Occipital lobe (tissue), 2 donors: ENCODE results near the gene HS2ST1. TPM values are rescaled to one million over a fixed set of nuclear protein-coding genes. Genes with fewer than 3 reads are reported as not detected.

Experiments used
- DNase-seq: peaks from one replicate; lab custom pipeline; 2025; lab: John Stamatoyannopoulos, UW
- total RNA-seq: library from RNA; depleted of rRNA; stranded (reverse); fragments of >200 nt; gene quantifications from one replicate; pipeline ENCODE4 v1.2.3, GENCODE V29; 2014

HS2ST1 gene
- total RNA-seq, 1 donor from 2014 or later = 39.1 TPM

DNA sequence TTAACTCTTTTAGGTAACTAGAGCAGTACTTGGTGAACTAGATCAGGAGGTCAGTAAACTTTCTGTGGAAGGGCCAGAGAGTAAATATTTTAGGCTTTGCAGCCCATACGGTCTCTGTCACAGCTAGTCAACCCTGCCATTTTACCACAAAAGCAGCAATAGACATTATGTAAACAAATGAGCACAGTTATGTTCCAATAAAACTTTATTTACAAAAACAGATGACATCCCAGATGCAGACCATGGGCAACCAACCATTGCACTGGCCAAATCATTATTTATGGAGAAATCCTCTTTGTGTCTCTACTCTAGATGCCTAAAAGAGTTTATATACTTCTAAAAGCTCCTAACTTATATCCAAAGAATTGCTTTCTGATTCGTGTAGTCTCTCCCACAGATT lies 192.4 kb downstream of the HS2ST1 start:
- DNase-seq = no peak

DNA sequence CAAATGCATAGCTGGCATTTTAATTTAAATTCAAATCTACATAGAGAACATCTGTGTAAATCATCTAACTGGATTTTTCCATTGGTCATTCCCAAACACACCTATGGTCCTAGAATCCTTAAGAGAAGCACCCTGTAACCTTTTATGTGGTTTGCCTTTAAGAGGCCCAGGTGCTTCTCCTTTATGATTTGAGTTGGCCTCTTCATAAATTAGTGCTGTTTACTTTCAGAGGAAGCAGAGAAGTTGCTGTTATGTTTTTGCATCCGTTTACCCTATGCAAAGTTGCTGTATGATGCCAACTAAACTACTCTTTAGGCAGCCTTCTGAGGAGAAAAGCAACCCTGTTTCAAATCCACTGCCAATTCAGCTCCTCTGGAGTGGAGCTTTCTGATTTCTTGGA lies 193.8 kb downstream of the HS2ST1 start:
- DNase-seq = no peak

DNA sequence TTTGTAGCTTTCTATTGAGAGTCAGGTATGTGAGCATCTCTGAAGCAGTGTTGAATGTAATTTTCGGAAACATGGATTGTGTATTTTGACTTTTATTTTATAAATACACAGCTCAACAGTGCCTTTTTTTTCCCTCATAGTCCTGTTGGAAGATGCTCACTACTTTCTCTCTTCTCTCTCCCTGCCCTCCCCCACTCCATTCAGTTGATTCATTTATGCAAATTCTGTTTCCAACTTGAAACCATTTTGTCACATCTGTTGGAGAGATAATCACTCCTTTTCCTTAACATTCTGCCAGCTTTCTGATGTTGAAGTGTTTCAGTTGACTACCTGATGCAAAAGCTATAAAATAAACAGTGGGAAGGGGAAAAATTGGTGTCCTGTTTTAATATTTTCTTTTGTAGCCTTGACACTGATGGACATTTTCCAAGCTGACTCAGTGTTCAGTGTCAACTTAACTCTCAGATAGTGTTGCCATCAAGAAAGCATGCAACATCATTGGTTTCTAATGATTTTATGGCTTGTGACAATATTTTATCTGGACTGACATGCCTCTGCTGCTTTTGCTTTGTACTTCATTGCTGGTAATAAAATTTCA lies 194.5 kb downstream of the HS2ST1 start:
- DNase-seq = no peak

DNA sequence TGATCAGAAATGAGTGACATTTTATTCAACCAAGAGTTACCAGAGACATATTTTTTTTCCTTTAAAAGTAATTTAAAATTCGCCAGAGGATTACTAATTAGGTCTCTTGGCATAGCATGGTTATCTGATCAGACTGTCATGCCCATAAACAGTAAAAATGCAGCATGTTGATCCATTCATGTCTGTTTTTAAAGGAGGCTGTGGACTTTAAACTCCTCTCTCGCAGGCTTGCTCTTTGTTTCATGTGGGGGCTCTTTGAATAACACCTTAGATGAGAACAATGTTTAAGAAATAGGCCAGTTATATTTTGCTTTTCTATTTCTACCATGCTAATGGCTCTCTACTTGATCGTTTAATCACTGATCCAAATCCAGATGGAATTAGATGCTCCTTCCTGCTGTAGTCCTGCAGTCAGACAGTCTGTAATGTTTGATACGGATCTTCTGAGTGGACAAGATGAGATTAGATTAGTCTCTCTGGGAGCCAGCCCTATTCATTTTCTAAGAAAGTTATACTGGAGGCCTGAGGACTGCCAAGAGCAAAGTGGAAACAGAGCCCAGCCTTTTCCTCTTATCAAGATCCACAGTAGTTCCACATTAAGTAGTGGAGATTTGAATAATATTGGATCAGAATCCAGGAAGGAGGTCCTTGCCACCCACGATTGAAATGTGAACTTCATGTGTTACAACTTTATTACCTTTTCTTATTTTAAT lies 197.4 kb downstream of the HS2ST1 start:
- no peak for DNase-seq

DNA sequence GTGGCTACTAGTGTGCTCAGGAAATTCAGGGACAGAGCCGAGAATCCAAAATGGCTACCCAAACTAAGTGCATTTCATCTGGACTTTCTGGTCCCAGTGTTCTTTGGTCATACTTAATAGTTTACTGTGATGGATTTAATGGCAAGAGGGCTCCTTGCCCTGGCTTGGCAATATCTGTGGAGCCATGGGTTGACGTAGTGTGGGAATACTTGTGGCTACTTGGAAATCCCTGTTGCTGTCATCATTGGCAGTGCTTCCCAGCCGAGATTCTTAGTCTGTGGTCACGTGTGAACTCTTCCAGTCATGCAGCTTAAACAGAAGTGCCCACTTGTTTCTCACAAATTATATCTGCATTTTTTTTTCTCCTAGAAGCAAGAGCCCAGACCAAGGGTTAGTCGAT lies 198.9 kb downstream of the HS2ST1 start:
- DNase-seq = no peak

DNA sequence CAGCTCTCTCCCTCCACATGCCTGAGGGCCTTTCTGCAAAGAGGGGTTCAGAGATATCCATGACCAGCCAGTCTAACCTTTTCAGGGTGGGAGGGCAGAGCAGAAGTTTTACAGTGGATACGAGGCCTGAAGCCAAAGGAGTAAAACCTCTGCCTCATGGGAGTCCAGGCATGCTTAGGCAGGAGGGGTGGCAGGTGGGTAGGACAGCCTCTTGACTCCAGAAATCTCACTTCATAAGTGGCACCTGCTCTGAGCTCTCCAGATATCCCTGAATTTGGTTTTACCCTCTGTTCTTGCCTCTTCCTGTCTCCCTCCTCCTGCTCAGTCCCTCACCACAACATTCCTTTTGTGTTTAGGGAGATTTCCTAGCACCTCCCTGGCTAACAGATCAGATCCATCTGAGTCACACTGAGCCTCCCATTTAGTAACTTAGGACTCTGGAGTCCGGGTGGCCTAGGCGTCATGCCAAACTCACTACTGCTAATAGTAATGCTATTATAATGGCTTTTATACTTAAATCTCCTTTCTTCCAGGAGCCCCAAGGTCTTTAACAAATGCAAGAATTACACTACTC lies 201.0 kb downstream of the HS2ST1 start:
- DNase-seq = no peak

DNA sequence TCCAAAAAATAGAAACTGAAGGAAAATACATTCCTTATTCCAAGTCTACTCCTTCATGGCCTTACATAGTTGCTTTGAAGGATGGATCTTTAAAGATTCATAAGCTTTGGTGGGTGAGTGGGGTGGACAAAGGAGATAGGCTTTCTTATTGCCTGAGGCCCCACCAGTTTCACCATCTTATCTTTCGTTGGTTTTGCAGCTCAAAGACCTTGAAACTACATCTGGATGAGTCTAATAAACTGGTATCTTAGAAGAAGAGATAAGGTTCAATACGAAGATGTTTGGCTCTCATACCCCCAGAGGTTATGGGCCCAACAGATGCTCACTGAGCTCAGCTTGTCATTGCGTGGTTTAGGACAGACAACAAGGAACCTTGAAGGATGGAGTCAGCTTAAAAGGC lies 201.5 kb downstream of the HS2ST1 start:
- DNase-seq = no peak

DNA sequence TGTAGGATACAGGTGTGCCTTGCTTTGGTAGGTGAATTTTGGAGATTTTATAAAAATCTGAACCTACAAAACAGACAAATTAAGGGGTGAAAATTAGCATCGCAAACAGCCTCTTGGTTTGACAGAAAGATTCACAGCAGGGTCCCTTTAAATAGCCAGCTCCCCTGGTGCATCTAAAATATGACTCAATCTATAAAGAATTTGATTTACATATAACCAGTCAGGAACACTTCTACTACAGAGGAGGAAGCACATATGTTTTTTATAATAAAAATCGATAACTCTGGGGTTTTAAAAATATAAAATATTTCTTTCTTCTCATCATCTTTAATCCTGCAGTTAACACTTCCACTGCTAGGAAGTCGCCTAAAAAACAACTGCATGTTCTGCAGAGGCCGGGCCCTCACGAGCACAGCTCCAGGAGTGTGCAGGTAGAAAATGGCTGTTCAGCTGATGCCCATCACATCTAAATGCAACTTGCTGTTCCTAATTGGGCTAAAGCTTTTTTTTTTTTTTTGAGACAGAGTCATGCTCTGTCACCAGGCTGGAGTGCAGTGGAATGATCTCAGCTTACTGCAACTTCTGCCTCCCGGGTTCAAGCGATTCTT lies 203.4 kb downstream of the HS2ST1 start:
- DNase-seq = no peak

DNA sequence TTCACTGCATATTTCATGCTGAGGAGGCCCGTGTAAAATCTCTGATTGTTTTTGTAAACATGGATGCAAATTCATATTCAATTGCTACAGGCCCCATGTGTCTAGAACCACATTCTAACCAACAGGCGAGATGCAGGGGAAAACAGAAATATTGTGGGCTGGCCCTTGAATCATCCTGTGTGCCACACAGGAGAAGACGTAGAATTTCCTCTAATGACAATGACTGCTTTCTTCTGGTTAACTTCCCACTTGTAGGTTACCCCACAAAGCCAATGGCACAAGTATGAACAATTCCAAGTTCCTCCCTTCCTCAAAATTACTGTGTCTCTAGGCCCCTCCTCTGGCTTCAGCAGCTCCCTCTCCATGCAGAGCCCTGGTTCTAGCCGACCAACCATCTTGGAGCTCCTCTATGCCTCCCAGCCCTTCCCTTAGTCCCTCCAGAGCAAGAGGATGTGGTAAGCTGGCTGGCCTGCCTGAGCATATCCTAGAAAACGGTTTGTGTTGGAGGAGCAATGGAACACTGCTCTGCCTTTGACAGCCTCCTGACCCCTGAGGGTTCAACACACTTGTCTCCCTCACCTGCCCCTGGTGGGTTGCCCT lies 205.2 kb downstream of the HS2ST1 start:
- DNase-seq = no peak

DNA sequence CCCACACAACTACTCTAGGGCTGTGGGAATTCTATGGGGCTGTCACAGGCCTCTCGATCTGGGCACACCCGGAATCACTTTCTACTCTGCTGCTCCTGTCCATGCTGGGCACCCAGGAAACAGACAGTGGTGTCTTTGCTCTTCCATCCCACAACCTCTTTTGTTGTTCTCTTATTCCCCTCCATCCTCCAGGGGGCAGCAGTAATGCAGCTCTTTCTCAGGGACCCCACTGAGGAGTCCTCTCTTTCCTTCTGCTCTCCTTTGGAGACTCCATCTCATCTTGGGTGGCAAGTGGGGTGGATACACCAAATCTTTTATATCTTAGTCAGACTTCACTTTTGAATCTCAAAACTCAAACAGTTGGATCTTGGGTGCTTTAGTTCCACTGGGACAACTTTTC lies 206.3 kb downstream of the HS2ST1 start:
- DNase-seq = no peak

DNA sequence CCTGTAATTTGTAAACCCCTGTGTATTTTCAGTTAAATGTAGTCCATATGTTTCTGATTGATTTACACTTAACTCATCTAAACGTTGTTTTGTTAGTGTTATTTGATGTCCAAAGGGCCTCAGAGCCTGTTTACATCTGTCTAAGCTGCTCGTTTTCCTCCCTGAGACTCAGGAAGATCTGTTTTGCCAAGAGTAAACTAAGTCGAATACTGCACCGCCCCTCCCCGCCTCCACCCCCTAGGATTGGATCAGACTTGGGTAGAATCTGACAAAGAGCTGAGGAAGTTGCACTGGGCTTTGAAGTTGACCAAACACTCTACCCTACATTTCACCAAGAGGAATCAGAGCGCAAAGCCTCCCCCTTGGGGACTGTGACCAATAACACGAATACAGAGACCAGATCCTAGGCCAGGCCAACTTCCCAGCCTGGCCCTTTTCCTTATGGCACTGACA lies 207.3 kb downstream of the HS2ST1 start:
- DNase-seq = no peak

DNA sequence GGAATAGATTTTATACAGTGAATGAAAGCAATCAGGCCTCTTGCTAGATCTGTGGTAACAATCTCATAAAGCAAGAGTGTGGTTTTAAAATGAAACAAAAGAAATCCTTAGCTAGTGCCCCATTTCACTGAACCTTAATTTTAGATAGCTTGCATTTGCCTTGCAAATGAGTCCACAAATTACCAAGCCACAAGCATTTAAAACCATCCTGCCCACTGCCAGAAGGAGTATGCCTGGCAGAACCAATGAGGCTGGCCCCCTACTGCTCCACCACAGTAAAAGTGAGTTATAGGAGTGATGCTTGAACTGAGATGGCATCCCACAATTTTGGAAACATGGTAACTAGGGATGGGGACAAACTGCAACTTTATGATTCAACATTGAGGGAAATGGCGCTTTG lies 207.8 kb downstream of the HS2ST1 start:
- DNase-seq = no peak

DNA sequence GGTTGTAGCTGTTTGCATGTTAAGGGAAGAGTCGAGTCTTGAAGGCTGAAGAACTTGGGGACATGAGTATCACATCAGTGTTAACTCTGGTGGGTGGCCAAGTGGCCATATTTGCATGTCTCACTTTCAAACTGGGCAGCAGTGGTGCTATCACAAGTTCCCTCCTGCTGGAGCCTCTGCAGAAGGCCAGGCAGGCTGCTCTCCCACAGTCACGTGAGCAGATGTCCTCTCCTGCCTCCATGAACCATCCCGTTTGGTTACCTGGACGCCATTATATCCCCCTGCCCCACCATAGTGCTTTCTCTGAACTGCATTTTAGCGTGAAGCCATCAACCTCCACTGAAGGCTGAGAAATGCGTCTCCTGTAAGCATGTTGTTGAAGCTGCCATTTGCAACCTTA lies 209.2 kb downstream of the HS2ST1 start:
- no peak for DNase-seq

DNA sequence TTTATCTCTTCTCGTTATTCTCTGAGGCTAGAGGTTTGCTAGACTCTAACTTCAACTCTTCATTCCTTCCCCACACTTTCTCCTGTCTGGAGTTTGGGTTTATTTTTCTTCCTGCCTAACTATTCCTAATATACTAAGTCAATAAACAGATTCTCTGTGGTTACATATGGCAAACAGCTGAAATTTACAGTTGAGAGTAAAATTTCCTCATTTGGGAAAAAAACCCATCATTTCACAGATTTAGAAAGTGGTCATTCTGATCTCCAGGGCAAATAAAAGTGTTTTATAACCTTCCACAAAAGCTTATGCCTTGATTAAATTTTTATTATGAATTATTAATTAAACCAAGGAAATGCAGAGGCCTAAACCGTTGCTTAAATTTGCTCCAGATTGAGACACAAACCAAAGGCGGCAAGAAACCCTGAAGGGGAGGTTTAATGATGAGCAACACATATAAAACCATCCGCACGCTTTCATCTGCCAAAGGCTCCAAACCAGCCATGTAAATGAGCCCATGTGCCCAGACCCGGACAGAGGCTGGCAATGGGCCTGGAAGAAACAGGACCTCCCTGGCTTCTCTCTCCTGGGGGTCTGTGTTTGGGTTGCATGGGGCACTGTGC lies 212.6 kb downstream of the HS2ST1 start:
- DNase-seq = no peak

DNA sequence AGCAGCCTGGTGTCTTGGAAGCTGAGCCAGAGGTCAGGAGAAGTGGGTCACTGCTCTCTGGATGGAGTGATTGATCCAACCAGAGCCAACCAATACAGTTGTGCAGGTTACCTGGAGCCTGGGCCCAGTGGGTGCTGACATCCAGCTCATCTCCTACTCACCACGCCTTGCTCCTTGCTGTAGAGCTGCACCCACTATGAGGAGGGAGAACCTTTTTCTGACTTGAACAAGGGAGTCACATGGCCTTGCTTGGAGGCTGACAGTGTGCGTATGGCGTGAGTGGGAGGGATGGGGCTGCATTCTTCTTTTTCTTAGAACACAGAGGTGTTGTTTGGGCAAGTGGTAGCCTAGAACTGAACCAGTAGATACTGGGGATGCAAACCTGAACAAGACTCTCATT lies 213.1 kb downstream of the HS2ST1 start:
- DNase-seq = no peak

DNA sequence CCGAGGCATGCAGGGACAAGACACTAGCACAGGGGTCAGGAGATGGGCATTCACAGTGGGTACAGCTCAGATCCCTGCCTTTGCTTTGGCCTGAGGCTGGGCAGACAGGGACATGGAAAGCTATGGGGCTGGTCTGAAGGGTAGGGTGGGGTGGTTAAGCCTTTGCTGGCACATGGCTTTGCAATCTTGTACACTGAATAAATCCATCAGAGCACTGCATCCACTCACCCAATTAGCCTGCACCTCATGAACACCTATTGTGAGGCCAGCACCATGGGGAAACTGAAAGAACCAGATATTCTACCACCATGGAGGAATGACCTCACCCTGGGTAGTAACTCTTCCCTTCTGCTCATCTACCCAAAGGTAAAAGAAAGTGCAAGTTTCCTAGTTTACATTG lies 214.6 kb downstream of the HS2ST1 start:
- no peak for DNase-seq

DNA sequence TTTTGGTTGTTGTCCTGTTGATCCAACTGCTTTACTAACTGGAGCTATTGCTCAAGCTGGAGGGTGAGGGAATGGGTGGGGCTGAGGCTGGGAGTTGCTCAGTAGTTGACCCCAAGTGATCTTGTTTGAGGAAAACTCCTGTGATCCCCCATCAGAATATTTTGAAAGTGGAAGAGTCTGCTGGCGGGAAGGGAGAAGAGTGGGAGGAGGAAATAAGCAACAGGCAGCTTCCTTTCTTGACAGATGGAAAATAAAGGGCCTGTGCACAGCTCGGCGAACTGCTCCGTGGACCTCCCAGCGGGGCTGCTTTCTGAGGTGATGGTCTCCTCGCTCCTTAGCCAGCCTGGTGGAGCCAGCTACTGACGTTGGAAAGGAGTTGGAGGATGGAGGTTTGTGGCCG lies 215.2 kb downstream of the HS2ST1 start:
- no peak for DNase-seq

DNA sequence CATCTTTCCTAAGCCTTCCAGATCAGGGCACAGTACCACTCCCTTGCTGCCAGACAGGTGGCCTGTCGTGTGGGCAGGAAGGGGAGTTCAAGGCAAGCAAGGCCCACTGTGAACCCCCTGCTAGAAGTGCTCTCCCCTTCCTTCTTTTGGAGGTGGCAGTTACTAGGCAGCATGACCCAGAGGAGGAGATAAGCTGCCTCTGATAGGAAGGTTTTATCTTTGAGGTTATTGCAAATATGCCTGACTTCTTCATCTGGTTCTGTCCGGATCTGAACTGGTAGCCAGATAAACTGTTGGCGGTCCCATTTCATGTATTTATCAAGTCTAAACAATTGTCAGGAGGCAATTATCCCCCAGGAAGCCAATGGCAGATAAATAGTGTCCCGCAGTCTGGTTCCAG lies 216.0 kb downstream of the HS2ST1 start:
- DNase-seq = no peak

DNA sequence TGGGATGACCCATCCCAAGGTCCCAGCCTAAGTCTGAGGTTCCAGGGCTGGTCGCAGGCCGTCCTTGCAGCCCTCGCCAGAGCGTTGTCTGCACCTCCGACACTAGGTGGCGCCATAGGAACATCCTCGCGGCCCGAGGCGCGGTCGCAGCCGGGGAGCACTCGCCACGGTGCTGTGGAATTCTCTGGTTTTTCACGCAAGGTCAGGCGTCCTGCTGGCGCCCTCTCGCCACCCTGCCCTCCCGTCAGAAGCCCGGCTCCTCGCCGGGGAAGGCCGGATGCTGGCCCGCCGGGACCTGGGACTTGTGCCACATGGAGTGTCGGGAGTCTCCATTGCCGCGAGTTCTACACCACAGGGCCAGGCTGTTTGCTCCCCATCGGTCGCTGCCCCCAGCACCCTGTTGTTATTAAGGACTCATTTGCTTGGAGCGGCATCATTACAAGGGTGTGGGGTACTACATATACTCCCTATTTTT lies 217.4 kb downstream of the HS2ST1 start:
- peak; percentile 80 for DNase-seq

DNA sequence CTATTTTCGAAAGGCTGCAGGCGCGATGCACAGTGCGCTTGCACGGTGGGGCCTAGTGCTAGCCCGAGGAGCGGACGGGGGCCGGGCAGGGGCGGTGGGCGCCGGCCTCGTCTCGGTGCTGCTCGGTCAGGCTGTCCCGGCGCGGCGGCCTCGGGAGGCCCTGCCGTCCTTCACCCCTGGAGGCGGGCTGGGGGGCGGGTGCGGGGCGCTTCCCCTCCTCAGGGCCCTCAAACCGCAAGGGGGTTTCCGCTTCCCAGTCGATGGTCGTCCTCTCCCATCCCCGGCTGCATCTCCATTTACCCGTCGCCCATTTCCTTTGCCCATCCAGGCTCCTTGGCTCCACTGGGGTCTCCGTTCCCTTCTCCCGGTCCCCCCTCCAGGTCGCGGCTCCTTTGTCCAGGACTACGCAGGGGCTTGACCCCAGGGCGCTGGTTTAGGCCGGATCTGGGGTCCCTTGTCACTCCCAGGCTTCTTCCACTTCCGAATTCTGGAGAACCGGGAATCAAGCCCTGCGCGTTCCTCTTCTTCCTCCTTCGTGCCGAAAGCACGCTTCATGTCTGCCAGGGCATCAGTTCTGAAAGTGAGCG lies 217.9 kb downstream of the HS2ST1 start:
- no peak for DNase-seq

DNA sequence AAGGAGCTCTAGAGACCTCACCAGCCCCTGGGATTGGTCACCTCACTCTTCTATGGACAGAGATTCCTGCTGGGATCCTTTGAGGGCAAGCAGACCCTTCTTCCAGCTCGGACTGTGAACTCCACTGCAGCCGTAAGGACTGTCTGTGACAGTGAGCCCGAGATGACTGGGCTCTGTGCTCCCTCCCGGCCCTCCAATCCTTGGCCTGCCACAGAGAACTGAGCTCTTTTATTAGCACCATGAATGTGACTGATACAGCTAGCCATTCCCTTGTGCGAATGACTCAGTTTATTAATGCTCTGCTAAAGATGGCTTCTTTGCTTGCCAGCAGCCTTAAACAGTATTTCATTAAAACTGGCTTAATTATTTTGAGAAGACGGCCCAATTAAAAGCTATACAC lies 219.6 kb downstream of the HS2ST1 start:
- DNase-seq = peak; percentile 59
